ENCODE measurements around the gene TFF2.

TFF2 gene

DNA sequence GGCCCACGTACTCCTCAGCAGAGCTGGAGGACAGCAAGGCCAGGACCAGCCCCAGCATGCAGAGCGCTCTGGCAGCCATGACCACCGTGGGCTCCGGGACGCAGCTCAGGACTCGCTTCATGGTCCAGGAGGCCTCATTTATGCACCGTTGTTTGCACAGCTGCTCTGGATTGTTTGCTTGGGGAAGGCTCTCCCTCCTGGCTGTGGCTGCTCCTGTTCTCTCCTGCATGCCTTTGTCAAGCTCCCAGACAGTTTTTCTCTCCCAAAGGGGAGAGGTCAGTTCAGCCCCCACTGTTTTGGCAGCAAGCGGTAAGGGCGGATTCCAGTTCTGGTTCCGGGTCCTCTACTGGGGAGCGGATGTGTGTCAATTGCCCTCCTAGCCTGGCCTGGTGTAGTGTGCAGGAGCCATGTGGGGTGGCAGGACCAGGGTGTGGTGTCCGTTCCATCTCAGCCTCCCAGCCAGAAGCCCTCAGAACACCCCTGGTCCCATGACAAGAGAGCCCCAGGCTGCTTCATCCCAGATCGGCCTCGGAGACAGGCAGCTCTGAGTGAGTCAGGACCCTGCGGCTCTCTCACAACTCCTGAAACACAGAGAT is 35.4 kb downstream of the TFF2 start, which contains the start of gene TFF3:
TFF3 (minus strand) TSS at position 114 of the 596 bp plus-strand sequence; CDS start at position 79, 35 bp downstream.
- Histone ChIP-seq H3K27ac (no peak within 1 kb of the TSS), H3K27me3 (ENCODE audit: insufficient read depth, low read depth, severe bottlenecking) (no peaks in the 10 kb centered on the region), H3K9me3 (ENCODE audit: severe bottlenecking) (no peaks in the 10 kb centered on the region), H3K4me3 (ENCODE audit: low read depth, low read length) (no peak within 1 kb of the TSS), H3K36me3 (no peaks in the 10 kb centered on the region)
- DNase-seq, result no peak
- TF ChIP-seq, protein P1, sequence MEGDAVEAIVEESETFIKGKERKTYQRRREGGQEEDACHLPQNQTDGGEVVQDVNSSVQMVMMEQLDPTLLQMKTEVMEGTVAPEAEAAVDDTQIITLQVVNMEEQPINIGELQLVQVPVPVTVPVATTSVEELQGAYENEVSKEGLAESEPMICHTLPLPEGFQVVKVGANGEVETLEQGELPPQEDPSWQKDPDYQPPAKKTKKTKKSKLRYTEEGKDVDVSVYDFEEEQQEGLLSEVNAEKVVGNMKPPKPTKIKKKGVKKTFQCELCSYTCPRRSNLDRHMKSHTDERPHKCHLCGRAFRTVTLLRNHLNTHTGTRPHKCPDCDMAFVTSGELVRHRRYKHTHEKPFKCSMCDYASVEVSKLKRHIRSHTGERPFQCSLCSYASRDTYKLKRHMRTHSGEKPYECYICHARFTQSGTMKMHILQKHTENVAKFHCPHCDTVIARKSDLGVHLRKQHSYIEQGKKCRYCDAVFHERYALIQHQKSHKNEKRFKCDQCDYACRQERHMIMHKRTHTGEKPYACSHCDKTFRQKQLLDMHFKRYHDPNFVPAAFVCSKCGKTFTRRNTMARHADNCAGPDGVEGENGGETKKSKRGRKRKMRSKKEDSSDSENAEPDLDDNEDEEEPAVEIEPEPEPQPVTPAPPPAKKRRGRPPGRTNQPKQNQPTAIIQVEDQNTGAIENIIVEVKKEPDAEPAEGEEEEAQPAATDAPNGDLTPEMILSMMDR (IDR thresholded peaks at IDR 0.05; ENCODE audit: low read depth, low read length), result no peak

DNA sequence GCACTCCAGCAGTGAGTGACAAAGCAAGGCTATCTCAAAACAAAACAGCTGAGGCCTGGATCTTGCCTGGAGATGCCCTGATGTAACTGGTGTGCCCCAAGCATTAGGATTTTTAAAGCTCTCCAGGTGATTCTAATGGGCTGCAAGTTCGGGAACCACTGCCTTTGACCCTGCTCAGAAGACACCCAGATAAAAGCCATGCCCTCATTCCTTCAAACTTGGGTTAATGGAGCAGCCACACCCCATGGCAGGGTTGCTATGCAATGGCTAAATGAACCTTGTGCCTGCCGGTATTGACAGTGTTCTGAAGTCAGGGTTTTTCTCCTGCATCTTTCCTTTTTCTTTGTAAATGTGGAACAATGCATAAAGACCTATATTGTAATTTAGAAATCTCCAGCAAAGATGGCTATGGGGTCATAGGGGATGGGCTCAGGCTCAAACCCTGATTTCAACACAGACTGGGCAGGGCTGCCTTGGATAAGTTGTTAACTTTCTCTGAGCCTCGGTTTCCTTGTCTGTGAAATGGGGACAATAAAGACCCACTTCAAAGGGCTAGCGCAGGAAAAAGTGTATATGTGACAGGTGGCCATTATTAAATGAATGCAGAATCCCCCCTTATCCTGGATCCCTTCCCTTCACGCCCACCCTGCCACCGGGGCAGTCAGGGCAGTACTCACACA is 36.0 kb downstream of the TFF2 start:
- Histone ChIP-seq H3K4me3 (ENCODE audit: low read depth, low read length) (no peak overlapping the region), H3K36me3 (no peaks in the 10 kb centered on the region), H3K27me3 (ENCODE audit: insufficient read depth, low read depth, severe bottlenecking) (no peaks in the 10 kb centered on the region), H3K27ac (no peak overlapping the region), H3K9me3 (ENCODE audit: severe bottlenecking) (no peaks in the 10 kb centered on the region)
- no peak for DNase-seq
- TF ChIP-seq, protein P1 (IDR thresholded peaks at IDR 0.05; ENCODE audit: low read depth, low read length), result no peak

DNA sequence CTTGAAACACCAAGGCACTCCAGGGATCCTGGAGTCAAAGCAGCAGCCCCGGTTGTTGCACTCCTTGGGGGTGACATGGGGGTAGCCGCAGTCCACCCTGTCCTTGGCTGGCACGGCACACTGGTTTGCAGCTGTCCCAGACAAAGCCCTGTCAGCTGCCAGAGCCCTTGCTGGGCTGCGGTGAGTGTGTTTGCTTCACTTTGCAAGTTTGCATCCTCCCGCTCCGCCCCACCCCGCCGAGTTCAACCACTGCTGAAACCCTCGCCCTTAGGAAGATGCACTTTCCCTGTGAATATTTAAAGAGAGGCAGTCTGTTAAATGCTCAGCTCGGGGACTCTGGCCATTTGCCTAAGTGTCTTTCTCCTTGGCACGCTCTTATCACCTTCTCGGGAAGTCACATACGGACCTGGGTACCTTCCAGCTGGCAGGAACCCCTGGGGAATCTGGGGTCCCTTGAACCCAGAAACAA is 37.3 kb downstream of the TFF2 start:
- no peak for DNase-seq
- TF ChIP-seq, protein P1 (IDR thresholded peaks at IDR 0.05; ENCODE audit: low read depth, low read length), result no peak
- Histone ChIP-seq H3K9me3 (ENCODE audit: severe bottlenecking) (no peaks in the 10 kb centered on the region), H3K36me3 (no peaks in the 10 kb centered on the region), H3K27ac (no peak overlapping the region), H3K4me3 (ENCODE audit: low read depth, low read length) (no peak overlapping the region), H3K27me3 (ENCODE audit: insufficient read depth, low read depth, severe bottlenecking) (no peaks in the 10 kb centered on the region)

DNA sequence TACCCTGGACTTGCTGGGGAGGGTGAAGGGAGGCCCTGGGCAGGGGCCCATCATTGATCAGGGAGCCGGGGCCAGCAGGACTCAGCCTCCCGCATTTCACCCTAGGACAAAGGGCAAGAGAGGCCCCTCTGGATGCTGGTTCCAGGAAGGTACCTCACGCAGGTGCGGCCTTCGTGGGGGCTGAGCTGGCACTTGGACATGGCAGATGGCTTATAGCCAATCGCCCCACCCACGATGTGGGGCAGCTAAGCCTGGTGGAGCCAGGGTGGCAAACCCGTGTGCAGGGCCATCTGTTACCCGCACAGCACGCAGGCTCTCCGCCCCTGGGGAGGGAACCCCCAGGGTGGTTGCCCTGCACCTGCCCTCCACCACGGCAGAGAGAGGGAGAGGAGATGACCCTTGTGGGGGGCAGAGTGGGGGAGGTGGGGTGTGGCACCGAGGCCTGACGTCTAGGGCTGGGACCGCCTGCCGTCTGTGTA is 38.1 kb downstream of the TFF2 start:
- TF ChIP-seq, protein P1 (IDR thresholded peaks at IDR 0.05; ENCODE audit: low read depth, low read length), result no peak
- Histone ChIP-seq H3K36me3 (no peaks in the 10 kb centered on the region), H3K27ac (no peak overlapping the region), H3K4me3 (ENCODE audit: low read depth, low read length) (no peak overlapping the region), H3K9me3 (ENCODE audit: severe bottlenecking) (no peaks in the 10 kb centered on the region), H3K27me3 (ENCODE audit: insufficient read depth, low read depth, severe bottlenecking) (no peaks in the 10 kb centered on the region)
- no peak for DNase-seq

DNA sequence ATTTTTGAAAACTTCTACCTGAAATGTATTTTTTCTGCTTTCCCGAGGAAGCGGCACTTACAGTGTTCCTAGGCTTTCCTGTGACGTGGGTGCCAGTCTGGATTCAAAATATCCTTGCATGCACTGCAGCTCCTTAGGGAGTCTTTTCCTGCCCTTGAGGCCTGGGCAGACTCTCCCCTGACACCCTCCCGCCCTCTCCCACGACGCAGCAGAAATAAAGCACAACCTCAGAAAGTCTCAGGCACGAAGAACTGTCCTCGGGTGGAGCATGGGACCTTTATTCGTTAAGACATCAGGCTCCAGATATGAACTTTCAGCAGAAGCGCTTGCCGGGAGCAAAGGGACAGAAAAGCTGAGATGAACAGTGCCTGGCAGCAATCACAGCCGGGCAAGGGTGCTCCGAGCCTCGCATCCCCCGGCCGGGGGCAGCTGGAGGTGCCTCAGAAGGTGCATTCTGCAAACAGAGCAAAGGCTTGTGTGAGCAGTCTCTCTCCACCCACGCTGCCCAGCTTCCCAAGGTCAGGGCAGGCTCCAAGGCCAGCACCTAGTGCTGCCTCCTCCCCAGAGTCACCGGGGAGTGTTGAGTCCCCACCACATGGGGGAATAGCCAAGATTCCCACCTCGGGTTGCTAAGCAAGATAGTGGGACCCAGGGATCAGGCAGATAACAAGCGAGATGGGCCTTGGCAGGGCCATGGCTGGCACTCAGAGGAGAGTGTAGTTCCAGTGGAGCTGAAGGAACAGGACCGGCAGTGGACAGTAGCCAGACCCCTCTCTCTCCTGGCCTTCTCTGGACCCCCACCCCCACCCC is 38.8 kb downstream of the TFF2 start:
- Histone ChIP-seq H3K9me3 (ENCODE audit: severe bottlenecking) (no peaks in the 10 kb centered on the region), H3K27ac (no peak overlapping the region), H3K36me3 (no peaks in the 10 kb centered on the region), H3K4me3 (ENCODE audit: low read depth, low read length) (no peak overlapping the region), H3K27me3 (ENCODE audit: insufficient read depth, low read depth, severe bottlenecking) (no peaks in the 10 kb centered on the region)
- TF ChIP-seq, protein P1 (IDR thresholded peaks at IDR 0.05; ENCODE audit: low read depth, low read length), result no peak
- DNase-seq, result no peak
